Neural progenitor cell (in vitro differentiated cells): Measurements from ENCODE around the gene IQGAP2.

Experiments
- CTCF ChIP-seq: fragments of 200-600 bp; sonication (generic); IDR thresholded peaks from 2 replicates; pipeline ENCODE4 v1.5.1; 2017; ENCODE audit warnings: antibody characterized with exemption, mild to moderate bottlenecking
- EZH2 ChIP-seq: fragments of 200-600 bp; sonication (generic); IDR thresholded peaks from 2 replicates; pipeline ENCODE4 v1.6.1; 2017; ENCODE audit warnings: antibody characterized with exemption, mild to moderate bottlenecking, moderate library complexity
- EZH2phosphoT487 ChIP-seq: fragments of 200-600 bp; sonication (generic); IDR thresholded peaks from 2 replicates; pipeline ENCODE4 v1.6.1; 2017; ENCODE audit warnings: antibody characterized with exemption

GRCh38 chr5:76445063-76445462 lies 42.0 kb downstream of the IQGAP2 start:
- TF ChIP-seq EZH2 (no peak), CTCF (no peak), EZH2phosphoT487 (no peak)
